Measurements from ENCODE around the gene HADHA. TPM values are rescaled to one million over a fixed set of nuclear protein-coding genes. Genes with fewer than 3 reads are reported as not detected.

HADHA gene
- total and polyA plus RNA-seq, 11 donors, result 202 to 786 (median 360) TPM

- Histone ChIP-seq H3K27me3 (no peaks in the 10 kb centered on the region), H3K27ac (peak overlapping the region; percentile 0 to 84 (median 62)), H3K9me3 (no peaks in the 10 kb centered on the region), H3K4me1 (peaks cover 0 to 76% (median 39%) of the 10 kb centered on the region in 12 donors), H3K36me3 (peaks cover 0 to 58% (median 41%) of the 10 kb centered on the region in 9 donors), H3K4me3 (no peak overlapping the region)
- ATAC-seq (peak; percentile 68 to 73 (median 72)), DNase-seq (peak in 1 of 5 donors; percentile 28)
- intact Hi-C loops (cut with DNase I), result loop anchor here in 1 of 10 donors (2.0 kb wide), 1 partner anchor 17 kb away; no protein-coding TSS in a partner anchor
- 24 to 48% (median 33%) methylated on average over 3 of the region's 3 CpGs for WGBS, 4 donors
- no peak for TF ChIP-seq POLR2A (IDR thresholded peaks at IDR 0.05)
- no peak for TF ChIP-seq CTCF (IDR thresholded peaks at IDR 0.05)
Measured at GRCh38 chr2:26255759-26256384, 11.4 kb upstream of the HADHA start.

GRCh38 chr2:26251893-26252292 is 7.5 kb upstream of the HADHA start:
- intact Hi-C loops (cut with DNase I), result no loop called here
- peaks cover 0 to 22% (median 10%) of the 10 kb centered on the region in 9 donors for H3K36me3 ChIP-seq
- H3K4me3 ChIP-seq, result no peak overlapping the region
- DNase-seq (peak; percentile 66 to 86 (median 69)), ATAC-seq (peak; percentile 91 to 96 (median 94))
- no peaks in the 10 kb centered on the region for H3K9me3 ChIP-seq
- H3K27ac ChIP-seq, result peak overlapping the region; percentile 58 to 92 (median 78)
- TF ChIP-seq POLR2A (IDR thresholded peaks at IDR 0.05) (no peak), CTCF (IDR thresholded peaks at IDR 0.05) (no peak)
- WGBS, 4 donors, result 39 to 55% (median 47%) methylated on average over 3 of the region's 3 CpGs
- peaks cover 0 to 85% (median 49%) of the 10 kb centered on the region in 12 donors for H3K4me1 ChIP-seq
- H3K27me3 ChIP-seq, result no peaks in the 10 kb centered on the region

- intact Hi-C loops (cut with DNase I), result loop anchor here in 1 of 10 donors (5.0 kb wide), 1 partner anchor 78 kb away; no protein-coding TSS in a partner anchor
Measured at GRCh38 chr2:26249625-26250024, 5.2 kb upstream of the HADHA start.

GRCh38 chr2:26246818-26247217 is 2.4 kb upstream of the HADHA start:
- ATAC-seq, result peak in 1 of 4 donors; percentile 10
- DNase-seq, result peak in 2 of 5 donors; percentile 51 to 70
- intact Hi-C loops (cut with DNase I), result loop anchor here in 1 of 10 donors (5.0 kb wide), 1 partner anchor 80 kb away; no protein-coding TSS in a partner anchor
- no peaks in the 10 kb centered on the region for H3K9me3 ChIP-seq
- H3K27ac ChIP-seq, result peak overlapping the region in 10 of 12 donors; percentile 94 to 99 (median 97)
- WGBS, 4 donors, result 45 to 66% (median 55%) methylated on average over 9 of the region's 9 CpGs
- TF ChIP-seq CTCF (IDR thresholded peaks at IDR 0.05) (no peak), POLR2A (IDR thresholded peaks at IDR 0.05) (no peak)
- no peaks in the 10 kb centered on the region for H3K27me3 ChIP-seq
- no peaks in the 10 kb centered on the region for H3K36me3 ChIP-seq
- peaks cover 0 to 69% (median 42%) of the 10 kb centered on the region in 12 donors for H3K4me1 ChIP-seq
- H3K4me3 ChIP-seq, result peak overlapping the region in 11 of 12 donors; percentile 59 to 97 (median 87)

More at GRCh38 chr2:26249625-26250024, 5.2 kb upstream of the HADHA start:
- no peak for ATAC-seq
- H3K4me1 ChIP-seq, result peaks cover 0 to 78% (median 49%) of the 10 kb centered on the region in 12 donors
- H3K9me3 ChIP-seq, result no peaks in the 10 kb centered on the region
- WGBS, 4 donors, result 73 to 89% (median 88%) methylated on average over 2 of the region's 2 CpGs
- DNase-seq, result no peak
- peaks cover 0 to 6% (median 3%) of the 10 kb centered on the region in 9 donors for H3K36me3 ChIP-seq
- no peak for TF ChIP-seq POLR2A (IDR thresholded peaks at IDR 0.05)
- peak overlapping the region in 3 of 12 donors; percentile 19 to 76 (median 50) for H3K27ac ChIP-seq
- no peaks in the 10 kb centered on the region for H3K27me3 ChIP-seq
- no peak overlapping the region for H3K4me3 ChIP-seq

All from heart left ventricle (tissue), 16 donors.